MM.1S (cell line): ENCODE data around the gene PPIAL4G.
"Not testable (repeated sequence)": the region's sequence is repeated elsewhere in the genome, so short reads cannot be mapped to it uniquely, and the experiment has no call there.

Experiments used
- DNase-seq: peaks from one replicate; pipeline ENCODE4 v3.0.0-alpha.2; 2015
- H2AFZ ChIP-seq: fragments of 300-600 bp; sonication (generic); 2 replicates; pipeline ENCODE4 v1.6.0; 2016; ENCODE audit warnings: antibody characterized with exemption, low read length
- H3F3A ChIP-seq: fragments of 300-600 bp; sonication (generic); 2 replicates; pipeline ENCODE4 v1.6.1; 2016; ENCODE audit warnings: mild to moderate bottlenecking, antibody characterized with exemption, low read length, moderate library complexity, mixed read lengths; ENCODE audit not compliant: insufficient read depth
- H3K27ac ChIP-seq: fragments of 300-600 bp; sonication (generic); 2 replicates; pipeline ENCODE4 v1.5.1; 2016; ENCODE audit warnings: mild to moderate bottlenecking, low read length
- H3K27me3 ChIP-seq: fragments of 300-600 bp; sonication (generic); replicated peaks from 2 replicates; pipeline ENCODE4 v1.6.0; 2016; ENCODE audit warnings: low read length; ENCODE audit not compliant: insufficient read depth
- H3K36me3 ChIP-seq: fragments of 300-600 bp; sonication (generic); replicated peaks from 2 replicates; pipeline ENCODE4 v1.6.1; 2016; ENCODE audit warnings: mild to moderate bottlenecking, low read length, mixed read lengths; ENCODE audit not compliant: insufficient read depth
- H3K4me1 ChIP-seq: fragments of 300-600 bp; sonication (generic); 2 replicates; pipeline ENCODE4 v1.6.1; 2016; ENCODE audit warnings: low read length, mixed read lengths
- H3K4me2 ChIP-seq: fragments of 300-600 bp; sonication (generic); 2 replicates; pipeline ENCODE4 v1.6.0; 2016; ENCODE audit warnings: low read depth, low read length
- H3K4me3 ChIP-seq: fragments of 300-600 bp; sonication (generic); 2 replicates; pipeline ENCODE4 v1.5.1; 2016; ENCODE audit warnings: low read length, mixed read lengths
- H3K79me2 ChIP-seq: fragments of 300-600 bp; sonication (generic); 2 replicates; pipeline ENCODE4 v1.6.1; 2016; ENCODE audit warnings: mixed run types, low read length, mixed read lengths
- H3K9ac ChIP-seq: fragments of 300-600 bp; sonication (generic); 2 replicates; pipeline ENCODE4 v1.6.1; 2016; ENCODE audit warnings: low read length, mixed read lengths
- H3K9me2 ChIP-seq: fragments of 300-600 bp; sonication (generic); replicated peaks from 2 replicates; pipeline ENCODE4 v1.6.1; 2016; ENCODE audit warnings: mild to moderate bottlenecking, low read length, mixed read lengths; ENCODE audit not compliant: insufficient read depth
- H3K9me3 ChIP-seq: fragments of 300-600 bp; sonication (generic); replicated peaks from 2 replicates; pipeline ENCODE4 v1.6.1; 2016; ENCODE audit warnings: mild to moderate bottlenecking, low read length, mixed read lengths; ENCODE audit not compliant: insufficient read depth
- H4K20me1 ChIP-seq: fragments of 300-600 bp; sonication (generic); 2 replicates; pipeline ENCODE4 v1.6.1; 2016; ENCODE audit warnings: mild to moderate bottlenecking, low read length, moderate library complexity, mixed read lengths; ENCODE audit not compliant: insufficient read depth

Gene PPIAL4G

DNA sequence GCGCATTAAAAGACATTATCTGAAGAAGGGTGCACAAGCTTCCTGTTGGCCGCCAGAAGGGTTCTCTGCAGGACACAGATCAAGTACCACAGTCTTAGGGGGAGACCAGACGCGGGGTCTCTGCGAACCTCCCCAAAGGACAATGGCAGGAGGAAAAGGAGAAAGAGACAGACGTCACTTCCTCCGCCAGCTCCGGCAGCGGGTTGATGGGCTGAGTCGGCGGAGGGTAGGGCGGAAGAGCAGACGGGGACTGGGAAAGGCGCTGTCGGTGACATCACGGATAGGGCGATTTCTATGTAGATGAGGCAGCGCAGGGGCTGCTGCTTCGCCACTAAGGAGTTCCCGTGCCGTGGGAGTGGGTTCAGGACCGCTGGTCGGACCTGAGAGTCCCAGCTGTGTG lies 39.0 kb upstream of the PPIAL4G start:
- Histone ChIP-seq H3K9ac (peak overlapping the region; percentile 54; the same call in 1 of the 2 replicates), H3K4me3 (peak overlapping the region; percentile 50), H2AFZ (peak overlapping the region; percentile 65; the same call in 1 of the 2 replicates), H3K27ac (peak overlapping the region; percentile 41; the same call in 1 of the 2 replicates), H3K4me2 (peak overlapping the region; percentile 41; the same call in 1 of the 2 replicates)
- not testable (repeated sequence) for H3F3A ChIP-seq, H3K9me3 ChIP-seq, H3K9me2 ChIP-seq, H4K20me1 ChIP-seq, H3K79me2 ChIP-seq, H3K4me1 ChIP-seq, H3K27me3 ChIP-seq, H3K36me3 ChIP-seq
- peak; percentile 82 for DNase-seq

DNA sequence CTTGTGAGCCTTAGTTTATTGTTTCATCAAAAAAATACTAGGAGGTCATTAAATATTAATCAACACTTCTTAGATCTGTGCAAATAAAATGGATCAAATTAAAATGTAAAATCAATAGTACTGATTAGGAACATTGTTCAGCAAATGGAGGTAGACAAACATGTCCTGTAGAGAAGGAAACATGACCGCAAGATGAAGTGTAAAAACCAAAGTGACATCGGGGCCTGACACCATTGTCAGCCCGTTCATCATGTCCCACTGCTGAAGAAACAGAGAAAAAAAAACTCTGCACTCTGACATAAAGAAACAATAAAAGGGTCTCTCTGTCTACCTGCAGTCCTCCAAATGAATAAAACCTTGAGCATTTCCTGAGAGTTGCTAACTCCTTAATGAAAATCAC lies 31.2 kb upstream of the PPIAL4G start:
- H2AFZ ChIP-seq, H3K27ac ChIP-seq, H3K9ac ChIP-seq, H3K4me1 ChIP-seq, H3K9me3 ChIP-seq, H3K27me3 ChIP-seq, H3K9me2 ChIP-seq, H4K20me1 ChIP-seq, H3K79me2 ChIP-seq, DNase-seq, H3K4me3 ChIP-seq, H3K36me3 ChIP-seq, H3K4me2 ChIP-seq, H3F3A ChIP-seq: not testable (repeated sequence)

DNA sequence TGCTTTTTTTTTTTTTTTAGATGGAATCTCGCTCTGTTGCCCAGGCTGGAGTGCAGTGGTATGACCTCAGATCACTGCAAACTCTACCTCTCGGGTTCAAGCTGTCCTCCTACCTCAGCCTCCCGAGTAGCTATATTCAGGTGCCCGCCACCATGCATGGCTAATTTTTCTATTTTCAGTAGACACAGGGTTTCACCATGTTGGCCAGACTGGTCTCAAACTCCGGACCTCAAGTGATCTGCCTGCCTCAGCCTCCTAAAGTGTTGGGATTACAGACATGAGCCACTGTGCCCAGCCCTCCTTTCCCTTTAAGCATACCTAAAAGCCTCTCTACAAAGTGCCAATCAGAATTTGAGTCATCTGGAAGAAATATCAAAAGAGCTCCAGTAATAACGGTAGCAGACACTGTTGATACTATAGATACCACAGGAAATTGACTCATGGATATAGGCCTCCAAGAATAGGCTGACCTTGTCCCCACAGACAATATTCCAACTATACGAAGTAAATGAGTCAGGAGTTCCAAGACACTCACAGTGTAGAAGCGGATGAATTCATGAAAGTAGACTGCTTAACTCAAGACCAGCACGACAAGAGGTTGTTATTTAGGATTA lies 29.6 kb upstream of the PPIAL4G start:
- H3K4me1 ChIP-seq, H3K4me2 ChIP-seq, H3K27me3 ChIP-seq, H3K27ac ChIP-seq, DNase-seq, H4K20me1 ChIP-seq, H3F3A ChIP-seq, H2AFZ ChIP-seq, H3K9me2 ChIP-seq, H3K36me3 ChIP-seq, H3K9ac ChIP-seq, H3K9me3 ChIP-seq, H3K79me2 ChIP-seq, H3K4me3 ChIP-seq: not testable (repeated sequence)

DNA sequence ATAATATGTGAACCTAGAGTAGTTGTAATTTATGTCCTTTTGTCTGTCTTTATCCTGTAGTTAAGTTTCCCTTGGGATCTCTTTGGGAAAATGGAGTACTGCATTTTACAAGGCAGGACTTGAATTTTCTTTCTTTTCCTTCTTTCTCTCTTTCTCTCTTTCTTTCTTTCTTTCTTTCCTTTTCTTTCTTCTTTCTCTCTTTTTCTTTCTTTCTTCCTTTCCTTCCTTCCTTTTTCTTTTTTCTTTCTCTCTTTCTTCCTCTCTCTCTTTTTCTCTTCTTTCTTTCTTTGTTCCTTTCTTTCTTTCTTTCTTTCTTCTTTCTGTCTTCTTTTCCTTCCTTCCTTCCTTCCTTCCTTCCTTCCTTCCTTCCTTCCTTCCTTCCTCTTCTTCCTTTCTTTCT lies 10.8 kb upstream of the PPIAL4G start:
- not testable (repeated sequence) for H3K79me2 ChIP-seq, H3K9me3 ChIP-seq, H3K4me2 ChIP-seq, H3K36me3 ChIP-seq, H3K9me2 ChIP-seq, DNase-seq, H3K4me3 ChIP-seq, H3K27me3 ChIP-seq, H3F3A ChIP-seq, H4K20me1 ChIP-seq, H3K27ac ChIP-seq, H2AFZ ChIP-seq, H3K4me1 ChIP-seq, H3K9ac ChIP-seq

DNA sequence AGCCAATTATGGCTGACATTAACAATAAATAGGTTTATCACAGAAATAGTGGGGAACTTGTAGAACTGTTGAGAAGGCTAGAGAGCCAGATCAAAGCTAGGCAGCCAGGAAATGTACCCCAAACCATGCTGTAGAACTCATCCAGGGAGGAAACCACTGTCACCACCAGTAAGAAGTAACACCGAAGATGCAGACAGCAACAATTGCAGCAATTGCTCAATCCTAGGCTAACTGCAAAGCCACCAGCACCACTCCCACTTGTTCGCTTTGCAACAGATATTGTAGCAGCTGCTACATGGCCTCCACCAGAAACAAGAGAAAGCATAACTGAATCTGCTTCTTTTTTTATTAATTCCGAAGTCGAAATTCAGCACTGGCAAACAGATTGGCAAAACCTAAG lies 2.0 kb downstream of the PPIAL4G start:
- H3K9me3 ChIP-seq, H3K4me3 ChIP-seq, H3K9me2 ChIP-seq, H4K20me1 ChIP-seq, H3K4me2 ChIP-seq, DNase-seq, H3K79me2 ChIP-seq, H3K4me1 ChIP-seq, H3K9ac ChIP-seq, H2AFZ ChIP-seq, H3K27ac ChIP-seq, H3F3A ChIP-seq, H3K27me3 ChIP-seq, H3K36me3 ChIP-seq: not testable (repeated sequence)

DNA sequence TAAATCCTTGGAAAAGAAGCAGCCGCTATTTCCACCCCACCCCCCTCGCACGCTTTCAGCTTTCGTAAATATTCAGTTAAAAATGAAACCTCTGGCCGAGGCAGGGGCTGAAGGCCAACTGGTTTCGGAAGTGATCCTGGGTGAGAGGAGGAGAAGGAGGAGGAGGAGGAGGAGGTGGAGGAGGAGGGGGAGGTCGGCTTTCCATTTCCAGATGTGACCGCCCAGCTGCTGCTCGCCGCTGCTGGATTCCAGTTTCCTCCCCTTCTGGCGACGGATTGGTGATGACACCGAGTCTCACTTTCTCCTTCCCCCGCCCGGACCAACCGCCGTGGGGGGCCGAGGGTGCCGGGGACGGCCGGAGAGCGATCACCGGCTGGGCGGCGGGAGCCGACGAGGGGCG lies 23.4 kb downstream of the PPIAL4G start:
- H3K9me2 ChIP-seq, H2AFZ ChIP-seq, H4K20me1 ChIP-seq, H3K9me3 ChIP-seq, H3K4me2 ChIP-seq, H3K4me1 ChIP-seq, DNase-seq, H3K36me3 ChIP-seq, H3K79me2 ChIP-seq, H3K27me3 ChIP-seq, H3F3A ChIP-seq: not testable (repeated sequence)
- H3K9ac ChIP-seq = peak overlapping the region; percentile 76; the same call in 1 of the 2 replicates
- peak overlapping the region; percentile 80; the same call in 1 of the 2 replicates for H3K27ac ChIP-seq
- peak overlapping the region; percentile 78; the same call in 1 of the 2 replicates for H3K4me3 ChIP-seq

DNA sequence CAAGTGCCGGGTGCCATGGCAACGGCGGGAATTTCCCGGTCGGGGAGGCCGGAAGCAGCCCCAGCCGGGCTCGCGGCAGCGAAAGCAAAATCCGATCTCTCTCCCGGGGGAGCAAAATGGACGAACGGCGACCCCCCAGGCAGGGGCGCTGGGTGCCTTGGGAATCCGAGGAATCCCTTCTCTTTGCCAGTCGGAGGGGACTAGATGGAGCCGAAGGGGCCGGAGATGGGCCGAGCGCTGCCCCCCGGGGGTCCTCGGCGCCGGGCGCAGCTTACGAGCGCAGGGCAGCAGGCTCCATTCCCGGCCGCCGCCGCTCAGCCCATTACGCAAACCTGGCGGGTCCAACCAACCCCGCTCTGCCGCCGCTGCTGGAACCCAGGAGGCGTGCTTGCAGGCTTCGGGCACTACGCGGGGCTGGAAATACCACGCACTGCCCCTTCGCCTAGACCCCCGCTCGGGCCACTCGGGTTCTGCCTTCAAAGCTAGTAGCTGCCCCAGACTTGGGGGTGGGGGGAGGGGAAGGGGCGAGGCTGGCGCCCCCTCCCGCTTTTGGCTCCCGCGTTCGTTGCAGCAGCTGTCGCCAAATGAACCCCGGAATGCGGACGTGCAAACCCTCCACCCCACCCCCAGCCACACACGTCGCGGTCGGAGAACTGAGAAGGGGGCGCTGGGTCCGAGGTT lies 24.1 kb downstream of the PPIAL4G start:
- DNase-seq = peak; percentile 60

DNA sequence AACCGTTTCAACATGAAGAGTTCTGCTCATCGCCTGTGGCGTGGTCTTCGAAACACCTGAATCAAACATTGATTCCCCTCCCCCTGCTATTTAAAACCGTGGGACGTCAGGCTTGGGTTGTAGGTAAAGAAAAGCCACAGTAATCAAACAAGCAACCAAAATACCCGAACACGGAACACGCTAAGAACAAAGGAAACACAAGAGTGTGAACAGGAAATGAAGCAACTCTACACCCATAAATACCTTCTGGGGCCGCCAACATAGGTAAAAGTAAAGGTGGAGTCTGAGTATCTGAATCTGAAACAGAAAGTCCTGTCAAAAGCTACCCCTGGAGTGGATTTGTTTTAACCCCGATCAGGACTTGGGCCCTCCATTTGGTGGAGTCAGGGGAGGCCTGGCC lies 24.7 kb downstream of the PPIAL4G start:
- peak overlapping the region; percentile 29; the same call in 1 of the 2 replicates for H3K9ac ChIP-seq
- not testable (repeated sequence) for H3K79me2 ChIP-seq, H3F3A ChIP-seq, H4K20me1 ChIP-seq, H3K4me1 ChIP-seq, H3K4me2 ChIP-seq, H3K9me2 ChIP-seq, H3K27me3 ChIP-seq, H2AFZ ChIP-seq, DNase-seq, H3K9me3 ChIP-seq, H3K36me3 ChIP-seq
- peak overlapping the region; percentile 45; the same call in 1 of the 2 replicates for H3K4me3 ChIP-seq
- H3K27ac ChIP-seq = peak overlapping the region; percentile 80; the same call in 1 of the 2 replicates

More for the DNA sequence above, 24.1 kb downstream of the PPIAL4G start:
- not testable (repeated sequence) for H4K20me1 ChIP-seq, H3K9me2 ChIP-seq, H2AFZ ChIP-seq, H3K9me3 ChIP-seq, H3K27me3 ChIP-seq, H3K79me2 ChIP-seq, H3F3A ChIP-seq, H3K36me3 ChIP-seq, H3K4me1 ChIP-seq
- Histone ChIP-seq H3K4me2 (peak overlapping the region; percentile 41; the same call in 1 of the 2 replicates), H3K9ac (peak overlapping the region; percentile 76), H3K4me3 (peak overlapping the region; percentile 78), H3K27ac (peak overlapping the region; percentile 80)
